ENCODE measurements around the gene DLG2.

Gene DLG2

DNA sequence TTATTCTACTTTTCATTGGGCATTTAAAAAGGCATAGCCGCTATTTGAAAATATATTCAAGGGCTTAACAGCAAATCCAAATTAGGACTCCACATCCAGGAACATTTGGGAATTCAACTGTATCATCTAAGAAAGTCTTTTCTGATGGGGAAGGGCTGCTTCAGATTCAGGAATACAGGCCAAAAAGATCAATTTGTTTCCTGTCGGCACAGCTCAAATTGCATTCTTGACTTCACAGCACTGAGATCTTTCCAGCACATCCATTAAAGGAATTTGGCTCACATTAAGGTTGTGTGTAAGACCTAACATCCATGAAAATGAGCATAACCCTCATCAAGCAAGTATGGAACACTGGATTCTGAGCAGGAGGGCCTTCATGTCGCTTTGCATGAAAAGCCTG lies 1171.5 kb downstream of the DLG2 start:
- H3K4me3 ChIP-seq (ENCODE audit: low read depth, low read length), result no peak overlapping the region
- H3K27me3 ChIP-seq (ENCODE audit: insufficient read depth, low read depth, severe bottlenecking), result no peaks in the 10 kb centered on the region
- no peaks in the 10 kb centered on the region for H3K9me3 ChIP-seq (ENCODE audit: severe bottlenecking)
- no peak for DNase-seq
- H3K36me3 ChIP-seq, result no peaks in the 10 kb centered on the region
- TF ChIP-seq, protein P1, sequence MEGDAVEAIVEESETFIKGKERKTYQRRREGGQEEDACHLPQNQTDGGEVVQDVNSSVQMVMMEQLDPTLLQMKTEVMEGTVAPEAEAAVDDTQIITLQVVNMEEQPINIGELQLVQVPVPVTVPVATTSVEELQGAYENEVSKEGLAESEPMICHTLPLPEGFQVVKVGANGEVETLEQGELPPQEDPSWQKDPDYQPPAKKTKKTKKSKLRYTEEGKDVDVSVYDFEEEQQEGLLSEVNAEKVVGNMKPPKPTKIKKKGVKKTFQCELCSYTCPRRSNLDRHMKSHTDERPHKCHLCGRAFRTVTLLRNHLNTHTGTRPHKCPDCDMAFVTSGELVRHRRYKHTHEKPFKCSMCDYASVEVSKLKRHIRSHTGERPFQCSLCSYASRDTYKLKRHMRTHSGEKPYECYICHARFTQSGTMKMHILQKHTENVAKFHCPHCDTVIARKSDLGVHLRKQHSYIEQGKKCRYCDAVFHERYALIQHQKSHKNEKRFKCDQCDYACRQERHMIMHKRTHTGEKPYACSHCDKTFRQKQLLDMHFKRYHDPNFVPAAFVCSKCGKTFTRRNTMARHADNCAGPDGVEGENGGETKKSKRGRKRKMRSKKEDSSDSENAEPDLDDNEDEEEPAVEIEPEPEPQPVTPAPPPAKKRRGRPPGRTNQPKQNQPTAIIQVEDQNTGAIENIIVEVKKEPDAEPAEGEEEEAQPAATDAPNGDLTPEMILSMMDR (IDR thresholded peaks at IDR 0.05; ENCODE audit: low read depth, low read length), result no peak
- H3K27ac ChIP-seq, result no peak overlapping the region

DNA sequence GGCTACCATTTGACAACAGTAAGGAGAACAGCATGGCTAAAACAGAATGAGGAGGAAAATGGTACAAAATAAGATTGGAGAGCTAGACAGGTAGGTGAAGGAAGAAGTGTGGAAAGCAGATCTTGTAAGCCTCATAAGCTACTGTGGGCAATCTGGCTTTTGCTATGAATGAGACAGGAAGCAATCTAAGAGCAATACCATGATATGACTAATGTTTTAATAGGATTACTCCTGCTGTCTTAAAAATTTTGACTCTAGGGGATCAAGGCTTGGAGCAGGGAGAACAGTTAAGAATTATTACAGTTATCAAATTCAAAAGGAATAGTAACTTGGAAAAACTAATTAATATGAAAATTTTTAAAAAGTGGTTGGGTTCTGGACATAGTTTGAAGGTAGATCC lies 1174.9 kb downstream of the DLG2 start:
- Histone ChIP-seq H3K27ac (no peak overlapping the region), H3K4me3 (ENCODE audit: low read depth, low read length) (no peak overlapping the region), H3K36me3 (no peaks in the 10 kb centered on the region), H3K27me3 (ENCODE audit: insufficient read depth, low read depth, severe bottlenecking) (no peaks in the 10 kb centered on the region), H3K9me3 (ENCODE audit: severe bottlenecking) (no peaks in the 10 kb centered on the region)
- DNase-seq, result no peak
- TF ChIP-seq, protein P1 (IDR thresholded peaks at IDR 0.05; ENCODE audit: low read depth, low read length), result no peak

DNA sequence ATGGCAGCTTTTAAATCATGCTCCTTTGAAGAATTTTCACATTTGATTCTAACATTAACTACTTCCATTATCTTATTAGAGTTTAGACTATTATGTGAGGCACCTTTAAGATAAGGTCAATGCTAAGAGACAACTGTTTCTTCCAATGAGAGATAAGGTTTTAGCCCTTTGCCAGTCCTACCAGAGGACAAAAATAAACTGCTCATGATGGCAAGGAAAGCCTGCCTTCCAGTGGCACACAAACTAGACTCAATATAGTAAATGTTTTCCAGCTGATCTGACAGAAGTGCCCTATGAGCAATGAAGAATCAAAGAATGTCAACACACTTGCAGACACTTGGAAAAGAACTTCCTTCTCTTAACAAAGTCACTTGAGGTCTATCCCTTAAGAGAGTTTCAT lies 1188.6 kb downstream of the DLG2 start:
- no peak overlapping the region for H3K27ac ChIP-seq
- TF ChIP-seq, protein P1 (IDR thresholded peaks at IDR 0.05; ENCODE audit: low read depth, low read length), result no peak

DNA sequence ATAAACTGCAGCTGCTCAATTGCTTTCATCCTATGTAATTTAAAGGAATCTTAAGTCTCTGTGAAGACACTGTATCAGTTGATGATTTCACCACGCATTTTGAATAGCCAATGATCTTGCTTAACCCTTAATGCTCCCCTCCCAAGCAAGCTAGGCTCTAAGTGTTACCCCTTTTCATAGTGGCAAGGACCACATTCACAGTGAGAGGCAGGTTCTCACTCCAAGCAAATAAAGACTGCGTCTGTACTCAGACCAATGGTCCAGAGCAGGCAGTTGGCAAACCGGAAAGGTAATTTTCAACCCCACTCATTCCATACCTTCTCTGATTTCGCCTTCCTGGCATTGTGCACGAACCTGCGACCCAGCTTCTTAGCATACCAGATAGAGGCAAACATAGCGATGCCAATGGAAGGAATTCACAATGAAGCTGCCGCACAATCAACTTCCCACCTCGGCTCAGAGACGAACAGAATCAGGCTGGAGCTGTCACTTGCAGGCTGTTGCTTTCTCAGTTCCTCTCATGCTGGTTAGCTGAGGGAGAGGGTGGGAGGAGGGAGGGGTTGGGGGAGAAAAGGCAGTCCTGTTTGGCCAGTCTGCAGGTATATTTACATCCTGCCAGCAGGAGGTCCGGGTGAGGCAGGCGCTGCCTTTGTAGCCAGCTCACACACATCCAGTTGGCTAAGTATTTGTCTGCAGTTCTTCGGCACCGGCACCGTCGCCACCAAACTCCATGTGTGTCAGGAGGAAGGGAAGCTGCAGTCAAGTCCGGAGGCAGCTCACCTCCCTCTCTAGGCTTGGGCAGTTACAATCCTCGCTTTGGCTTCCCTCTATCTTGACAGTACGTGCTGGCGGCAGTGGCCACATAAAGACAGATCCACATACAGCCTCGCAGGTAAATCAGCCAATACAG lies 1189.8 kb downstream of the DLG2 start:
- Histone ChIP-seq H3K4me3 (ENCODE audit: low read depth, low read length) (no peak overlapping the region), H3K27ac (no peak overlapping the region), H3K9me3 (ENCODE audit: severe bottlenecking) (no peaks in the 10 kb centered on the region), H3K36me3 (no peaks in the 10 kb centered on the region), H3K27me3 (ENCODE audit: insufficient read depth, low read depth, severe bottlenecking) (no peaks in the 10 kb centered on the region)
- DNase-seq, result no peak
- TF ChIP-seq, protein P1 (IDR thresholded peaks at IDR 0.05; ENCODE audit: low read depth, low read length), result no peak

More for the DNA sequence above, 1188.6 kb downstream of the DLG2 start:
- Histone ChIP-seq H3K9me3 (ENCODE audit: severe bottlenecking) (no peaks in the 10 kb centered on the region), H3K36me3 (no peaks in the 10 kb centered on the region), H3K27me3 (ENCODE audit: insufficient read depth, low read depth, severe bottlenecking) (no peaks in the 10 kb centered on the region), H3K4me3 (ENCODE audit: low read depth, low read length) (no peak overlapping the region)
- DNase-seq, result no peak

DNA sequence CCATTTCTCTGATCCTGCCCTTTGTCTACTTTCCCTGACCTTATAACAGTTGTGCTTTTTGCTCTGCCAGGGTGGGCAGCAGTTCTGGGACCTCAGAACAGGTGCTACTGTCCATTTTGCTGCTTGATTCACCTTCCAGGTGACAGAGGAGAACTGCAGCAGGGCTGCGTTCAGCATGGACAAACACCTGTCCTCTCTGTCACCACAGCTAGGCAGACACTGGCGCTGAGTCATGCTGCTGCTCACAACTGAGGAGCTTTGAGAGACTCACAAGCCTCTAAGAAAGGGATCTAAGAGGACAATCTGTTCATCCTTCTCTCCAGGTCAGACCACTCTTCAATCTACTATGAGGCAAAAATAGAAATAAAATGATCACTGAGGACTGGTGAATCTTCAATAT lies 1196.5 kb downstream of the DLG2 start:
- Histone ChIP-seq H3K27me3 (ENCODE audit: insufficient read depth, low read depth, severe bottlenecking) (no peaks in the 10 kb centered on the region), H3K4me3 (ENCODE audit: low read depth, low read length) (no peak overlapping the region), H3K27ac (0 out of 2 replicates have a peak overlapping the region, but pooled peaks have one; percentile 11), H3K36me3 (no peaks in the 10 kb centered on the region), H3K9me3 (ENCODE audit: severe bottlenecking) (no peaks in the 10 kb centered on the region)
- TF ChIP-seq, protein P1 (IDR thresholded peaks at IDR 0.05; ENCODE audit: low read depth, low read length), result no peak
- peak; percentile 80 for DNase-seq

All from WERI-Rb-1 (cell line).